ENCODE data around the gene PLOD1. TPM values are rescaled to one million over a fixed set of nuclear protein-coding genes. Genes with fewer than 3 reads are reported as not detected.

PLOD1 gene
- polyA plus RNA-seq, 1 donor (not counting 4 experiments of a cell fraction or from before 2014, with no cell fraction given), result 63.6 TPM

- no peak for TF ChIP-seq EZH2 (IDR thresholded peaks at IDR 0.05; ENCODE audit: low read length)
- TF ChIP-seq CTCF (optimal IDR thresholded peaks at IDR 0.05 in 1 of 3, IDR thresholded peaks at IDR 0.05 in 1 of 3, conservative IDR thresholded peaks at IDR 0.05 in 1 of 3; ENCODE audit: extremely low read depth in 1 of 3, insufficient read depth in 2 of 3, low read length in 3 of 3), result no peak
- H4K20me1 ChIP-seq (ENCODE audit: control insufficient read depth, extremely low read depth, insufficient read depth, low read length), result no peaks in the 10 kb centered on the region
- H3K79me2 ChIP-seq (ENCODE audit: control insufficient read depth, insufficient read depth, low read length), result no peaks in the 10 kb centered on the region
- H3K27ac ChIP-seq (ENCODE audit: control insufficient read depth, insufficient read depth, low read length), result no peak overlapping the region
- no peak overlapping the region for H2AFZ ChIP-seq (ENCODE audit: control insufficient read depth, low read length)
- H3K9ac ChIP-seq (ENCODE audit: control insufficient read depth, extremely low read depth, insufficient read depth, low read length), result no peak overlapping the region
- dilution Hi-C loops (cut with MboI; ENCODE audit: extremely low pct_ligation_motif_present, low sequenced_read_pairs), result no loop called here
- no peaks in the 10 kb centered on the region for H3K27me3 ChIP-seq (ENCODE audit: control insufficient read depth, extremely low read depth, insufficient read depth, low read length)
- no peak overlapping the region for H3K4me2 ChIP-seq (ENCODE audit: control insufficient read depth, extremely low read depth, insufficient read depth, low read depth, low read length)
- H3K4me1 ChIP-seq (ENCODE audit: control insufficient read depth, extremely low read depth, insufficient read depth, low read length), result no peaks in the 10 kb centered on the region
- FAIRE-seq, result no peak
- no peaks in the 10 kb centered on the region for H3K9me1 ChIP-seq (ENCODE audit: control insufficient read depth, extremely low read depth, insufficient read depth, low read length)
- H3K9me3 ChIP-seq (ENCODE audit: control insufficient read depth, low read depth, low read length), result no peaks in the 10 kb centered on the region
- H3K36me3 ChIP-seq (ENCODE audit: control insufficient read depth in 2 of 2, extremely low read depth in 1 of 2, insufficient read depth in 2 of 2, low read length in 2 of 2), result peaks cover 13 to 32% of the 10 kb centered on the region in 2 experiments
- H3K4me3 ChIP-seq (ENCODE audit: control insufficient read depth in 2 of 3, extremely low read depth in 1 of 3, insufficient read depth in 2 of 3, low read depth in 1 of 3, low read length in 3 of 3), result no peak overlapping the region
- DNase-seq (ENCODE audit: low read depth, low spot score), result no peak
Observed at GRCh38 chr1:11952455-11953109, 18.1 kb downstream of the PLOD1 start.

GRCh38 chr1:11955221-11955620 is 20.7 kb downstream of the PLOD1 start:
- no peaks in the 10 kb centered on the region for H3K9me1 ChIP-seq (ENCODE audit: control insufficient read depth, extremely low read depth, insufficient read depth, low read length)
- H3K79me2 ChIP-seq (ENCODE audit: control insufficient read depth, insufficient read depth, low read length), result no peaks in the 10 kb centered on the region
- no peak overlapping the region for H3K4me3 ChIP-seq (ENCODE audit: control insufficient read depth in 2 of 3, extremely low read depth in 1 of 3, insufficient read depth in 2 of 3, low read depth in 1 of 3, low read length in 3 of 3)
- DNase-seq (ENCODE audit: low read depth, low spot score) (no peak), FAIRE-seq (no peak)
- H4K20me1 ChIP-seq (ENCODE audit: control insufficient read depth, extremely low read depth, insufficient read depth, low read length), result no peaks in the 10 kb centered on the region
- peaks cover 11 to 33% of the 10 kb centered on the region in 2 experiments for H3K36me3 ChIP-seq (ENCODE audit: control insufficient read depth in 2 of 2, extremely low read depth in 1 of 2, insufficient read depth in 2 of 2, low read length in 2 of 2)
- TF ChIP-seq CTCF (optimal IDR thresholded peaks at IDR 0.05 in 1 of 3, IDR thresholded peaks at IDR 0.05 in 1 of 3, conservative IDR thresholded peaks at IDR 0.05 in 1 of 3; ENCODE audit: extremely low read depth in 1 of 3, insufficient read depth in 2 of 3, low read length in 3 of 3) (no peak), EZH2 (IDR thresholded peaks at IDR 0.05; ENCODE audit: low read length) (no peak)
- no peaks in the 10 kb centered on the region for H3K27me3 ChIP-seq (ENCODE audit: control insufficient read depth, extremely low read depth, insufficient read depth, low read length)
- H3K9me3 ChIP-seq (ENCODE audit: control insufficient read depth, low read depth, low read length), result no peaks in the 10 kb centered on the region
- no peak overlapping the region for H3K9ac ChIP-seq (ENCODE audit: control insufficient read depth, extremely low read depth, insufficient read depth, low read length)
- dilution Hi-C loops (cut with MboI; ENCODE audit: extremely low pct_ligation_motif_present, low sequenced_read_pairs), result no loop called here
- H3K4me1 ChIP-seq (ENCODE audit: control insufficient read depth, extremely low read depth, insufficient read depth, low read length), result no peaks in the 10 kb centered on the region
- H3K27ac ChIP-seq (ENCODE audit: control insufficient read depth, insufficient read depth, low read length), result no peak overlapping the region
- no peak overlapping the region for H2AFZ ChIP-seq (ENCODE audit: control insufficient read depth, low read length)
- no peak overlapping the region for H3K4me2 ChIP-seq (ENCODE audit: control insufficient read depth, extremely low read depth, insufficient read depth, low read depth, low read length)
